A549 (cell line): ENCODE measurements around the gene NRN1L. TPM values are rescaled to one million over a fixed set of nuclear protein-coding genes. Genes with fewer than 3 reads are reported as not detected.

Experiments
- ATAC-seq, 2 experiments: fragments of 200-7000 bp in 1 of 2; fragments of >200 bp in 1 of 2; cut with Nextera tagmentation in 1 of 2; cut with Tn5 transposase in 1 of 2; 3 replicates each; pipeline versions ENCODE4 v1.8.0 to v1.9.1; 2018 to 2020; ENCODE audit warnings: mild to moderate bottlenecking in 1 of 2, moderate library complexity in 1 of 2
- CTCF ChIA-PET: fragments of 300-600 bp; sonication (Branson Sonifier 250); formaldehyde crosslinking; extraction: SDS; loops from one replicate; lab custom pipeline; 2021; ENCODE audit warnings: antibody characterized with exemption, inconsistent platforms; lab: Yijun Ruan, JAX
- POLR2A ChIA-PET: fragments of 350-600 bp; formaldehyde crosslinking; extraction: SDS; loops from one replicate; lab custom pipeline; 2021; ENCODE audit warnings: antibody characterized with exemption, inconsistent platforms; lab: Yijun Ruan, JAX
- DNase-seq, 2 experiments: peaks; one replicate each; pipeline versions ENCODE4 v3.0.0 to v3.0.0-alpha.2; 2011 to 2016; ENCODE audit warnings: low read depth in 1 of 2, low spot score in 1 of 2
- FAIRE-seq: peaks from 2 replicates; lab custom pipeline; 2011; peaks lifted over from hg19 to GRCh38; lab: Jason Lieb, UNC
- H3K27ac ChIP-seq, 2 experiments: fragments of >200 bp; sonication (Bioruptor Twin); formaldehyde crosslinking; 3 replicates each; pipeline ENCODE4 v1.5.1; 2016 to 2017
- H3K4me1 ChIP-seq: fragments of >200 bp; sonication (Bioruptor Twin); formaldehyde crosslinking; 3 replicates; pipeline ENCODE4 v1.6.1; 2016
- H3K4me2 ChIP-seq: fragments of >200 bp; sonication (Bioruptor Twin); formaldehyde crosslinking; 3 replicates; pipeline ENCODE4 v1.6.1; 2016
- H3K4me3 ChIP-seq: fragments of >200 bp; sonication (Bioruptor Twin); formaldehyde crosslinking; 3 replicates; pipeline ENCODE4 v1.5.1; 2016
- H3K9me3 ChIP-seq: fragments of >200 bp; sonication (Bioruptor Twin); formaldehyde crosslinking; 3 replicates; pipeline ENCODE4 v1.6.1; 2016
- CBX8 ChIP-seq: fragments of 200-600 bp; sonication (generic); IDR thresholded peaks from 2 replicates; pipeline ENCODE4 v1.6.1; 2016
- EP300 ChIP-seq, 2 experiments: fragments of >200 bp; sonication (Bioruptor Twin); formaldehyde crosslinking; IDR thresholded peaks; 2 replicates in 1 of 2; 3 replicates in 1 of 2; pipeline ENCODE4 v1.6.1; 2016 to 2017
- FOSL2 ChIP-seq, 2 experiments: fragments of 450-650 bp in 1 of 2; fragments of >200 bp in 1 of 2; sonication (Bioruptor Twin) in 1 of 2; formaldehyde crosslinking; IDR thresholded peaks; 2 replicates each; pipeline versions ENCODE4 v1.5.0 to v1.6.1; 2016 to 2020; ENCODE audit warnings: mild to moderate bottlenecking in 1 of 2, moderate library complexity in 1 of 2
- FOXS1 ChIP-seq: fragments of 250-450 bp; sonication (Bioruptor Pico); IDR thresholded peaks from 2 replicates; pipeline ENCODE4 v1.5.0; 2020; ENCODE audit warnings: mild to moderate bottlenecking, moderate library complexity
- HDAC2 ChIP-seq: fragments of 200-600 bp; sonication (generic); IDR thresholded peaks from 2 replicates; pipeline ENCODE4 v1.6.1; 2016
- JUN ChIP-seq, 2 experiments: fragments of >200 bp; sonication (Bioruptor Twin); formaldehyde crosslinking; IDR thresholded peaks; 2 replicates in 1 of 2; 3 replicates in 1 of 2; pipeline ENCODE4 v1.6.1; 2016 to 2017
- KDM1A ChIP-seq: fragments of 200-600 bp; sonication (generic); IDR thresholded peaks from 2 replicates; pipeline ENCODE4 v1.6.1; 2016; ENCODE audit warnings: low read depth, mild to moderate bottlenecking
- MYC ChIP-seq: IDR thresholded peaks from 2 replicates; pipeline ENCODE4 v1.6.1; 2012; ENCODE audit warnings: mild to moderate bottlenecking, inconsistent platforms, low read length, improper control_type of control experiment, borderline replicate concordance
- NPAS2 ChIP-seq: fragments of 250-450 bp; sonication (Bioruptor Pico); IDR thresholded peaks from 2 replicates; pipeline ENCODE4 v1.8.0; 2022; ENCODE audit warnings: mild to moderate bottlenecking, moderate library complexity, borderline replicate concordance
- PHF8 ChIP-seq: fragments of 200-600 bp; sonication (generic); IDR thresholded peaks from 2 replicates; pipeline ENCODE4 v1.6.1; 2016; ENCODE audit warnings: low read depth, mild to moderate bottlenecking, antibody characterized with exemption, moderate library complexity, borderline replicate concordance
- POLR2A ChIP-seq: IDR thresholded peaks from 2 replicates; pipeline ENCODE4 v1.6.1; 2012; ENCODE audit warnings: mild to moderate bottlenecking, low read length
- RCOR1 ChIP-seq: fragments of 150-350 bp; IDR thresholded peaks from 2 replicates; pipeline ENCODE4 v1.6.1; 2014; ENCODE audit warnings: antibody characterized with exemption, low read length, low read depth
- RNF2 ChIP-seq: fragments of 200-600 bp; sonication (generic); IDR thresholded peaks from 2 replicates; pipeline ENCODE4 v1.6.1; 2016; ENCODE audit warnings: low read depth, mild to moderate bottlenecking, antibody characterized with exemption, moderate library complexity, borderline replicate concordance
- SMC3 ChIP-seq: fragments of >200 bp; sonication (Bioruptor Twin); formaldehyde crosslinking; IDR thresholded peaks from 3 replicates; pipeline ENCODE4 v1.6.1; 2018; ENCODE audit warnings: inconsistent platforms
- ZSCAN20 ChIP-seq: fragments of 250-450 bp; sonication (Bioruptor Pico); IDR thresholded peaks from 2 replicates; pipeline ENCODE4 v1.8.0; 2022; ENCODE audit warnings: mild to moderate bottlenecking, moderate library complexity
- WGBS: methylation state at CpG from one replicate; pipeline ENCODE4 v1.1.6; 2017; ENCODE audit errors: missing lambda C conversion rate; 5-methylcytosine and 5-hydroxymethylcytosine counted together
- polyA plus RNA-seq, 4 experiments: library from polyadenylated mRNA; depleted of rRNA in 3 of 4; stranded (reverse); fragments of >200 nt; fragmentation: RNase III in 1 of 4; extraction: RNeasy Plus Mini Kit Qiagen cat#74134 plus additional on column Dnase treatment in 1 of 4; gene quantifications; 2 replicates in 3 of 4; 3 replicates in 1 of 4; pipeline ENCODE4 v1.2.3, GENCODE V29; 2011 to 2017
- TF ChIP-seq, protein P1 (sequence below): IDR thresholded peaks from 2 replicates; pipeline ENCODE4 v1.6.1; 2012
- TF ChIP-seq, protein P2 (sequence below): fragments of 250-450 bp; sonication (Bioruptor Pico); IDR thresholded peaks from 2 replicates; pipeline ENCODE4 v1.5.0; 2021; ENCODE audit warnings: mild to moderate bottlenecking, moderate library complexity, borderline replicate concordance
- TF ChIP-seq, protein P3 (sequence below): fragments of 150-350 bp; IDR thresholded peaks from 2 replicates; pipeline ENCODE4 v1.6.1; 2014; ENCODE audit warnings: low read depth, mild to moderate bottlenecking, low read length
- TF ChIP-seq, protein P4 (sequence below): fragments of 250-450 bp; sonication (Bioruptor Pico); IDR thresholded peaks from 2 replicates; pipeline ENCODE4 v1.5.0; 2020; ENCODE audit warnings: low read depth, mild to moderate bottlenecking, moderate library complexity

Gene NRN1L
- polyA plus RNA-seq, 2 of the 4 experiments (the other 2 are of a cell fraction): 0.22 TPM; not detected in 1

DNA sequence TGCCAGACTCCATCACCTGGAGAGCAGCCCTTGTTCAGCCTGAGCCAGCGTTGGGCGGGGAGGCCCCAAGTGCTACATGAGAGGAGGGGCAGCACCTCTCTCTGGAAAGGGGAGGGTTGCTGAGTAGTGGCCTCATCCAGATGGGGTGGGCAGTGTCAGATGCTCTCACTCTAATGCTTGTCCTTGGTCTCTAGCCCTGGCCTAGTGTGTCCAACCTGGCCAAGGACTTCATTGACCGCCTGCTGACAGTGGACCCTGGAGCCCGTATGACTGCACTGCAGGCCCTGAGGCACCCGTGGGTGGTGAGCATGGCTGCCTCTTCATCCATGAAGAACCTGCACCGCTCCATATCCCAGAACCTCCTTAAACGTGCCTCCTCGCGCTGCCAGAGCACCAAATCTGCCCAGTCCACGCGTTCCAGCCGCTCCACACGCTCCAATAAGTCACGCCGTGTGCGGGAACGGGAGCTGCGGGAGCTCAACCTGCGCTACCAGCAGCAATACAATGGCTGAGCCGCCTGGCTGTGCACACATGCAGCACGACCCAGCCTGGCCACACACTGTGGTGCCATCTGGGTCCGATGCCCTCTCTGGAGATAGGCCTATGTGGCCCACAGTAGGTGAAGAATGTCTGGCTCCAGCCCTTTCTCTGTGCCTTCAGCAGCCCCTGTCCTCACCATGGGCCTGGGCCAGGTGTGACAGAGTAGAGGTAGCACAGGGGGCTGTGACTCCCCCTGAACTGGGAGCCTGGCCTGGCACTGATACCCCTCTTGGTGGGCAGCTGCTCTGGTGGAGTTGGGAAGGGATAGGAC lies 42.7 kb downstream of the NRN1L start:
- no peak overlapping the region for H3K4me2 ChIP-seq
- no peak overlapping the region for H3K4me3 ChIP-seq
- ChIA-PET CTCF (interaction anchor here (0.7 to 22.2 kb wide), 19 partner anchors 7 to 406 kb away, joined by 3 to 370 read pairs (median 9); partner anchors contain the start of genes EDC4 and NRN1L), POLR2A (no interaction called here)
- no peak for FAIRE-seq
- H3K4me1 ChIP-seq: no peaks in the 10 kb centered on the region
- TF ChIP-seq FOSL2 (IDR thresholded peaks at IDR 0.05) (no peak), FOSL2 (CRISPR knock-in tag; IDR thresholded peaks at IDR 0.05) (no peak), MYC (no peak), PHF8 (no peak), FOXS1 (CRISPR knock-in tag) (no peak), POLR2A (no peak), NPAS2 (CRISPR knock-in tag) (no peak), JUN (IDR thresholded peaks at IDR 0.05) (no peak)
- TF ChIP-seq, protein P1, sequence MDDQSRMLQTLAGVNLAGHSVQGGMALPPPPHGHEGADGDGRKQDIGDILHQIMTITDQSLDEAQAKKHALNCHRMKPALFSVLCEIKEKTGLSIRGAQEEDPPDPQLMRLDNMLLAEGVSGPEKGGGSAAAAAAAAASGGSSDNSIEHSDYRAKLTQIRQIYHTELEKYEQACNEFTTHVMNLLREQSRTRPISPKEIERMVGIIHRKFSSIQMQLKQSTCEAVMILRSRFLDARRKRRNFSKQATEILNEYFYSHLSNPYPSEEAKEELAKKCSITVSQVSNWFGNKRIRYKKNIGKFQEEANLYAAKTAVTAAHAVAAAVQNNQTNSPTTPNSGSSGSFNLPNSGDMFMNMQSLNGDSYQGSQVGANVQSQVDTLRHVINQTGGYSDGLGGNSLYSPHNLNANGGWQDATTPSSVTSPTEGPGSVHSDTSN: no peak
- H3K27ac ChIP-seq: no peak overlapping the region
- WGBS: 91% methylated on average over 22 of the region's 22 CpGs
- ATAC-seq: peak in 1 of 2 experiments; percentile 5; a peak in 1 of 6 replicates
- H3K9me3 ChIP-seq: no peaks in the 10 kb centered on the region
- no peak for DNase-seq

DNA sequence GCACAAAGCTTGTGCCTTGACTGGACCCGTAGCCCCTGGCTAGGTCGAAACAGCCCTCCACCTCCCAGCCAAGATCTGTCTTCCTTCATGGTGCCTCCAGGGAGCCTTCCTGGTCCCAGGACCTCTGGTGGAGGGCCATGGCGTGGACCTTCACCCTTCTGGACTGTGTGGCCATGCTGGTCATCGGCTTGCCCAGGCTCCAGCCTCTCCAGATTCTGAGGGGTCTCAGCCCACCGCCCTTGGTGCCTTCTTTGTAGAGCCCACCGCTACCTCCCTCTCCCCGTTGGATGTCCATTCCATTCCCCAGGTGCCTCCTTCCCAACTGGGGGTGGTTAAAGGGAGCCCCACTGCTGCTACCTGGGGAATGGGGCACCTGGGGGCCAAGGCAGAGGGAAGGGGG lies 43.5 kb downstream of the NRN1L start:
- WGBS: 50% methylated on average over 7 of the region's 7 CpGs
- ATAC-seq: peak in 1 of 2 experiments; percentile 9; a peak in 3 of 6 replicates
- Histone ChIP-seq H3K27ac (no peak overlapping the region), H3K9me3 (no peaks in the 10 kb centered on the region), H3K4me2 (no peak overlapping the region), H3K4me1 (no peaks in the 10 kb centered on the region), H3K4me3 (no peak overlapping the region)
- CTCF ChIA-PET: interaction anchor here (0.6 to 22.2 kb wide), 31 partner anchors 9 to 437 kb away, joined by 3 to 370 read pairs (median 6); partner anchors contain the start of genes EDC4, NRN1L, PSKH1 and PSMB10
- TF ChIP-seq ZSCAN20 (no peak), CBX8 (no peak), RNF2 (no peak), EP300 (IDR thresholded peaks at IDR 0.05) (no peak), HDAC2 (no peak), SMC3 (no peak), KDM1A (no peak), RCOR1 (no peak)
- TF ChIP-seq, protein P2, sequence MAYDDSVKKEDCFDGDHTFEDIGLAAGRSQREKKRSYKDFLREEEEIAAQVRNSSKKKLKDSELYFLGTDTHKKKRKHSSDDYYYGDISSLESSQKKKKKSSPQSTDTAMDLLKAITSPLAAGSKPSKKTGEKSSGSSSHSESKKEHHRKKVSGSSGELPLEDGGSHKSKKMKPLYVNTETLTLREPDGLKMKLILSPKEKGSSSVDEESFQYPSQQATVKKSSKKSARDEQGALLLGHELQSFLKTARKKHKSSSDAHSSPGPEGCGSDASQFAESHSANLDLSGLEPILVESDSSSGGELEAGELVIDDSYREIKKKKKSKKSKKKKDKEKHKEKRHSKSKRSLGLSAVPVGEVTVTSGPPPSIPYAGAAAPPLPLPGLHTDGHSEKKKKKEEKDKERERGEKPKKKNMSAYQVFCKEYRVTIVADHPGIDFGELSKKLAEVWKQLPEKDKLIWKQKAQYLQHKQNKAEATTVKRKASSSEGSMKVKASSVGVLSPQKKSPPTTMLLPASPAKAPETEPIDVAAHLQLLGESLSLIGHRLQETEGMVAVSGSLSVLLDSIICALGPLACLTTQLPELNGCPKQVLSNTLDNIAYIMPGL (CRISPR knock-in tag): no peak
- TF ChIP-seq, protein P3, sequence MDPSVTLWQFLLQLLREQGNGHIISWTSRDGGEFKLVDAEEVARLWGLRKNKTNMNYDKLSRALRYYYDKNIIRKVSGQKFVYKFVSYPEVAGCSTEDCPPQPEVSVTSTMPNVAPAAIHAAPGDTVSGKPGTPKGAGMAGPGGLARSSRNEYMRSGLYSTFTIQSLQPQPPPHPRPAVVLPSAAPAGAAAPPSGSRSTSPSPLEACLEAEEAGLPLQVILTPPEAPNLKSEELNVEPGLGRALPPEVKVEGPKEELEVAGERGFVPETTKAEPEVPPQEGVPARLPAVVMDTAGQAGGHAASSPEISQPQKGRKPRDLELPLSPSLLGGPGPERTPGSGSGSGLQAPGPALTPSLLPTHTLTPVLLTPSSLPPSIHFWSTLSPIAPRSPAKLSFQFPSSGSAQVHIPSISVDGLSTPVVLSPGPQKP: no peak
- TF ChIP-seq, protein P4, sequence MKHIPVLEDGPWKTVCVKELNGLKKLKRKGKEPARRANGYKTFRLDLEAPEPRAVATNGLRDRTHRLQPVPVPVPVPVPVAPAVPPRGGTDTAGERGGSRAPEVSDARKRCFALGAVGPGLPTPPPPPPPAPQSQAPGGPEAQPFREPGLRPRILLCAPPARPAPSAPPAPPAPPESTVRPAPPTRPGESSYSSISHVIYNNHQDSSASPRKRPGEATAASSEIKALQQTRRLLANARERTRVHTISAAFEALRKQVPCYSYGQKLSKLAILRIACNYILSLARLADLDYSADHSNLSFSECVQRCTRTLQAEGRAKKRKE (CRISPR knock-in tag): no peak
- no peak for FAIRE-seq
- POLR2A ChIA-PET: no interaction called here
- DNase-seq: no peak
